ENCODE measurements around the gene ENTHD1.
"Not testable (repeated sequence)": the region's sequence is repeated elsewhere in the genome, so short reads cannot be mapped to it uniquely, and the experiment has no call there.

GRCh38 chr22:39846539-39846938 lies 47.0 kb downstream of the ENTHD1 start:
- TF ChIP-seq CTCF, EZH2 (IDR thresholded peaks at IDR 0.05): not testable (repeated sequence)

All from neural progenitor cell (in vitro differentiated cells).